HepG2 (cell line): ENCODE measurements around the gene LYSMD1. TPM values are rescaled to one million over a fixed set of nuclear protein-coding genes. Genes with fewer than 3 reads are reported as not detected.

Experiments
- EED ChIP-seq: sonication (generic); formaldehyde crosslinking; IDR thresholded peaks from 2 replicates; pipeline ENCODE4 v1.5.0; 2020; ENCODE audit warnings: mild to moderate bottlenecking, missing genetic modification reagents
- ESRRA ChIP-seq: sonication (generic); formaldehyde crosslinking; IDR thresholded peaks from 2 replicates; pipeline ENCODE4 v1.5.1; 2020; ENCODE audit warnings: mild to moderate bottlenecking, low read depth, missing genetic modification reagents
- KDM5A ChIP-seq: fragments of 200-600 bp; sonication (generic); IDR thresholded peaks from 2 replicates; pipeline ENCODE4 v1.7.0; 2018; ENCODE audit warnings: antibody characterized with exemption, mild to moderate bottlenecking, low read length, borderline replicate concordance
- KLF13 ChIP-seq: sonication (generic); formaldehyde crosslinking; IDR thresholded peaks from 2 replicates; pipeline ENCODE4 v1.4.0; 2020; ENCODE audit warnings: mild to moderate bottlenecking, missing genetic modification reagents
- MED1 ChIP-seq: sonication (generic); formaldehyde crosslinking; IDR thresholded peaks from 2 replicates; pipeline ENCODE4 v1.4.0; 2020; ENCODE audit warnings: missing genetic modification reagents
- MED13 ChIP-seq: sonication (generic); formaldehyde crosslinking; IDR thresholded peaks from 2 replicates; pipeline ENCODE4 v1.5.0; 2020; ENCODE audit warnings: missing genetic modification reagents
- NFKB2 ChIP-seq: sonication (generic); formaldehyde crosslinking; IDR thresholded peaks from 2 replicates; pipeline ENCODE4 v1.4.0; 2020; ENCODE audit warnings: missing genetic modification reagents, borderline replicate concordance
- PHF8 ChIP-seq: sonication (generic); formaldehyde crosslinking; IDR thresholded peaks from 2 replicates; pipeline ENCODE4 v1.5.0; 2020; ENCODE audit warnings: missing genetic modification reagents
- RFX1 ChIP-seq: fragments of 450-650 bp; IDR thresholded peaks from 2 replicates; pipeline ENCODE4 v1.6.1; 2017
- RFX5 ChIP-seq: IDR thresholded peaks from 2 replicates; pipeline ENCODE4 v1.6.1; 2011; ENCODE audit warnings: low read depth, low read length, improper control_type of control experiment
- SRSF4 ChIP-seq: fragments of 200-400 bp; formaldehyde crosslinking; IDR thresholded peaks from one replicate; pipeline ENCODE4 v1.6.1; 2018; ENCODE audit warnings: mild to moderate bottlenecking, low read depth, low read length, moderate library complexity; ENCODE audit not compliant: poor library complexity, severe bottlenecking
- SUZ12 ChIP-seq: fragments of 150-350 bp; IDR thresholded peaks from 2 replicates; pipeline ENCODE4 v1.6.1; 2014; ENCODE audit warnings: low read depth, low read length
- TAF1 ChIP-seq: sonication (generic); formaldehyde crosslinking; IDR thresholded peaks from 2 replicates; pipeline ENCODE4 v1.4.0; 2020; ENCODE audit warnings: missing genetic modification reagents
- TAF15 ChIP-seq: fragments of 200-400 bp; formaldehyde crosslinking; IDR thresholded peaks from one replicate; pipeline ENCODE4 v1.6.1; 2018; ENCODE audit warnings: mild to moderate bottlenecking, low read depth, low read length; ENCODE audit not compliant: poor library complexity, severe bottlenecking
- TRIM24 ChIP-seq: sonication (generic); formaldehyde crosslinking; IDR thresholded peaks from 2 replicates; pipeline ENCODE4 v1.8.0; 2022; ENCODE audit warnings: mild to moderate bottlenecking, missing genetic modification reagents
- ZBTB7B ChIP-seq: sonication (generic); formaldehyde crosslinking; IDR thresholded peaks from 2 replicates; pipeline ENCODE4 v1.4.0; 2020; ENCODE audit warnings: missing genetic modification reagents
- ZFP36 ChIP-seq: fragments of 150-350 bp; IDR thresholded peaks from 2 replicates; pipeline ENCODE4 v1.6.1; 2018; ENCODE audit warnings: borderline replicate concordance, low read length, low read depth; ENCODE audit not compliant: partially characterized antibody
- ZKSCAN5 ChIP-seq: sonication (generic); formaldehyde crosslinking; IDR thresholded peaks from 2 replicates; pipeline ENCODE4 v1.5.1; 2020; ENCODE audit warnings: mild to moderate bottlenecking, missing genetic modification reagents
- ZNF260 ChIP-seq: sonication (generic); formaldehyde crosslinking; IDR thresholded peaks from 2 replicates; pipeline ENCODE4 v1.4.0; 2020; ENCODE audit warnings: missing genetic modification reagents, low read depth, mild to moderate bottlenecking, borderline replicate concordance
- ZNF432 ChIP-seq: sonication (generic); formaldehyde crosslinking; IDR thresholded peaks from 2 replicates; pipeline ENCODE4 v1.5.0; 2020; ENCODE audit warnings: missing genetic modification reagents, mild to moderate bottlenecking, borderline replicate concordance
- ZNF569 ChIP-seq: sonication (generic); formaldehyde crosslinking; IDR thresholded peaks from 2 replicates; pipeline ENCODE4 v1.5.0; 2020; ENCODE audit warnings: mild to moderate bottlenecking, missing genetic modification reagents, moderate library complexity, borderline replicate concordance
- ZNF749 ChIP-seq: sonication (generic); formaldehyde crosslinking; IDR thresholded peaks from 2 replicates; pipeline ENCODE4 v1.8.0; 2022; ENCODE audit warnings: mild to moderate bottlenecking, missing genetic modification reagents, moderate library complexity, borderline replicate concordance
- ZNF776 ChIP-seq: sonication (generic); formaldehyde crosslinking; IDR thresholded peaks from 2 replicates; pipeline ENCODE4 v1.4.0; 2020; ENCODE audit warnings: mild to moderate bottlenecking, missing genetic modification reagents
- ZNF788 ChIP-seq: sonication (generic); formaldehyde crosslinking; IDR thresholded peaks from 2 replicates; pipeline ENCODE4 v1.5.0; 2020; ENCODE audit warnings: mild to moderate bottlenecking, missing genetic modification reagents, borderline replicate concordance
- ZSCAN12 ChIP-seq: sonication (generic); formaldehyde crosslinking; IDR thresholded peaks from 2 replicates; pipeline ENCODE4 v1.9.0; 2021; ENCODE audit warnings: mild to moderate bottlenecking, missing genetic modification reagents
- ZSCAN29 ChIP-seq: sonication (generic); formaldehyde crosslinking; conservative IDR thresholded peaks from 2 replicates; pipeline ENCODE4 v1.4.0; 2020; ENCODE audit warnings: mild to moderate bottlenecking, missing genetic modification reagents
- polyA plus RNA-seq, 8 experiments: library from polyadenylated mRNA; depleted of rRNA in 3 of 8; stranded (reverse) in 7 of 8; unstranded in 1 of 8; fragments of >200 nt; fragmentation: Illumina TruSeq in 4 of 8; extraction: Trizol in 4 of 8; gene quantifications; 2 replicates each; pipeline versions ENCODE4 v1.2.1 to v1.2.3, GENCODE V29; 2011 to 2016; ENCODE audit warnings: low read depth in 4 of 8, missing spikeins in 1 of 8, mixed read lengths in 1 of 8; ENCODE audit not compliant: insufficient read depth in 1 of 8
- total RNA-seq, 5 experiments: library from RNA; depleted of rRNA; stranded (reverse); fragments of >200 nt; fragmentation: Illumina TruSeq; extraction: Trizol; gene quantifications; 2 replicates each; pipeline ENCODE4 v1.2.3, GENCODE V29; 2016; ENCODE audit warnings: low read depth in 1 of 5
- TF ChIP-seq, protein P1 (sequence below): sonication (generic); formaldehyde crosslinking; IDR thresholded peaks from 2 replicates; pipeline ENCODE4 v1.8.1; 2023; ENCODE audit warnings: mild to moderate bottlenecking, moderate library complexity, missing genetic modification reagents
- TF ChIP-seq, protein P2 (sequence below): sonication (generic); formaldehyde crosslinking; IDR thresholded peaks from 2 replicates; pipeline ENCODE4 v1.5.1; 2020; ENCODE audit warnings: missing genetic modification reagents, mild to moderate bottlenecking, borderline replicate concordance

Gene LYSMD1
- total and polyA plus RNA-seq, 2 of the 13 experiments (the other 11 are each of a cell fraction or from before 2014, with no cell fraction given), result 3.8 to 4.8 TPM

DNA sequence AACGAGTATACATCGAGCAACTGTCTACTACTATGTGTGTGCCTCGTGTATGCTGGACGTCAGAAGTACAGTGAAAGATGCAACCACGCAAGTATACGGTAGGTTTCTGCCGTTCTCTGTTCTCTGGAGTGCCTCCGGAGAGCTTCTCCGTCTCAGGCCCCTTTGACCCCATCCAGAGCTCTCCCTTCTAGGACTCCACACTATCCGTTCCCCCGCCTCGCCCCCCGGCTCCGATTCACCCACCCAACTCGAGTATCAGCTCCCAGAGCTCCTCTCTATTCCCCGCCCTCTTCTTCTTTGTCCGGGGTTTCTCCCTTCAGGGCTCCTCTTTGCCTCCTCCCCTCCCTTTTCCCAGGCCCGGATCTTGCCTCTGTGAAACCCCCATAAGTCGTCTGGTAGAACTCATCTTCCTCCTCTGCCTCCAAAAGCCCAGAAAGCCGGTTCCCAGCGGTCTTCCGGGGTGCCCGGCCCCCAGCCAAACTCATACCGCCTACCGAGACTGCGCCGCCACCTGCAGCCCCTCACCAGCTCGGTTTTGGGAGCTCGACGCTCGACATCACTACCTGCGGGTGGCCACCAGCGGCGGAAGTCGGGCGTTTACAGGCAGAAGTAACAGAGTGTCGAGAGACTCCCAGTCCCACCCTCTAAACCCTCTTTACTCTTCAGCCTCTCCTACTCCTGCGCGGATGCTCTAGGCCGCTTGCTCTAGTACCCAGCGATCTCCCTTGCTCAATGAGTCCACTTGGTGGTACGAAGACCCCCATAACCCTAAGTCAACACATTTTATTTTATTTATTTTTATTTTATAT lies 24.1 kb upstream of the LYSMD1 start, which contains the start of gene VPS72 (continued):
- TF ChIP-seq TAF1 (CRISPR knock-in tag) (peak; percentile 84), SRSF4 (no peak), ZBTB7B (CRISPR knock-in tag) (peak; percentile 95), ZNF569 (CRISPR knock-in tag) (no peak), ZNF788 (no peak; the same call in 1 of the 2 replicates), MED13 (CRISPR knock-in tag) (peak; percentile 78; the same call in 1 of the 2 replicates), EED (CRISPR knock-in tag) (peak; percentile 19; the same call in 1 of the 2 replicates), NFKB2 (peak; percentile 82; the same call in 1 of the 2 replicates), KLF13 (CRISPR knock-in tag) (0 out of 2 replicates have a peak, but pooled peaks have one; percentile 25), ZSCAN12 (CRISPR knock-in tag) (no peak), ZKSCAN5 (CRISPR knock-in tag) (no peak), ZNF749 (no peak), MED1 (CRISPR knock-in tag) (peak; percentile 84), ZFP36 (no peak), ESRRA (CRISPR knock-in tag) (no peak), KDM5A (peak; percentile 83), SUZ12 (no peak), TRIM24 (CRISPR knock-in tag) (no peak), ZNF432 (CRISPR knock-in tag) (no peak), ZSCAN29 (CRISPR knock-in tag) (no peak), RFX5 (0 out of 2 replicates have a peak, but pooled peaks have one; percentile 5), PHF8 (peak; percentile 86), RFX1 (no peak), ZNF776 (CRISPR knock-in tag) (no peak), TAF15 (no peak), ZNF260 (no peak)
- TF ChIP-seq, protein P1, sequence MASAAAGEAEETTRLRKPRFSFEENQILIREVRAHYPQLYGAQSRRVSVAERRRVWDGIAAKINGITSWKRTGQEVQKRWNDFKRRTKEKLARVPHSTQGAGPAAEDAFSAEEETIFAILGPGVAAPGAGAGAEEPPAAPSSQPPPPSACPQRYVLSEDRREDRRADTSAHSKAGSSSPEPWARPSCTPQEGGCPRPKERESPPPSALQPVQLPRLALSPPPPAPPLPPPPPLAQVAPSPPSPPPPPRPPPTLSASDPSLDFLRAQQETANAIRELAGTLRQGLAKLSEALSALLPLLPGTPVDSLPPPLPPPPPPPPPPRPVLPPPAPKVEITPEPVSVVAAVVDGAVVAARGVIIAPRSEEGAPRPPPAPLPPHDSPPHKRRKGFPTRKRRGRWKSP (CRISPR knock-in tag), result peak; percentile 65
- TF ChIP-seq, protein P2, sequence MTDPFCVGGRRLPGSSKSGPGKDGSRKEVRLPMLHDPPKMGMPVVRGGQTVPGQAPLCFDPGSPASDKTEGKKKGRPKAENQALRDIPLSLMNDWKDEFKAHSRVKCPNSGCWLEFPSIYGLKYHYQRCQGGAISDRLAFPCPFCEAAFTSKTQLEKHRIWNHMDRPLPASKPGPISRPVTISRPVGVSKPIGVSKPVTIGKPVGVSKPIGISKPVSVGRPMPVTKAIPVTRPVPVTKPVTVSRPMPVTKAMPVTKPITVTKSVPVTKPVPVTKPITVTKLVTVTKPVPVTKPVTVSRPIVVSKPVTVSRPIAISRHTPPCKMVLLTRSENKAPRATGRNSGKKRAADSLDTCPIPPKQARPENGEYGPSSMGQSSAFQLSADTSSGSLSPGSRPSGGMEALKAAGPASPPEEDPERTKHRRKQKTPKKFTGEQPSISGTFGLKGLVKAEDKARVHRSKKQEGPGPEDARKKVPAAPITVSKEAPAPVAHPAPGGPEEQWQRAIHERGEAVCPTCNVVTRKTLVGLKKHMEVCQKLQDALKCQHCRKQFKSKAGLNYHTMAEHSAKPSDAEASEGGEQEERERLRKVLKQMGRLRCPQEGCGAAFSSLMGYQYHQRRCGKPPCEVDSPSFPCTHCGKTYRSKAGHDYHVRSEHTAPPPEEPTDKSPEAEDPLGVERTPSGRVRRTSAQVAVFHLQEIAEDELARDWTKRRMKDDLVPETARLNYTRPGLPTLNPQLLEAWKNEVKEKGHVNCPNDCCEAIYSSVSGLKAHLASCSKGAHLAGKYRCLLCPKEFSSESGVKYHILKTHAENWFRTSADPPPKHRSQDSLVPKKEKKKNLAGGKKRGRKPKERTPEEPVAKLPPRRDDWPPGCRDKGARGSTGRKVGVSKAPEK (CRISPR knock-in tag), result no peak
